Activated T-helper 1 cell treated with Interleukin-2 at 50 U/mL for 16 hours (primary cell): Measurements from ENCODE around the gene ZBTB16.

ENCODE experiments used
- DNase-seq: peaks from one replicate; pipeline ENCODE4 v3.0.0-alpha.2; 2020; ENCODE audit warnings: low read depth

The ZBTB16 gene

DNA sequence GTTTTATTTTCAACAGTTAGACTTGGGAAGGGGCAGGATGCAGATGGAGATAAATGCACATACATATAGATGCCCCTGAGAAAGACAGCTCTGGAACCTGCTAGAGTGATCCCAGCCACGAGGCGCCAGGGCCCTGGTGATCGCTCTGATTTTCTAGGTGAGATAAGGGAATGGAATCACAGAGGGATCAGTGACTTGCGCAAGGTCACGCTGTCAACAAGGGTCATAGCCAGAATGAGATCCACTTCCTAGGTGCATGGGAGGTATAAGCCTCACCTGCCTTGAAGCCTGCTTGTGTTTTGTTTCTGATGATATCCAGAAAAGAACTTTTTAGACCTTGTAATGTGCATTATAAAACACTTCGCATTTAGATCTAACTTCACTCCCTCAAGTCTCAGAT lies 47.5 kb downstream of the ZBTB16 start:
- no peak for DNase-seq

DNA sequence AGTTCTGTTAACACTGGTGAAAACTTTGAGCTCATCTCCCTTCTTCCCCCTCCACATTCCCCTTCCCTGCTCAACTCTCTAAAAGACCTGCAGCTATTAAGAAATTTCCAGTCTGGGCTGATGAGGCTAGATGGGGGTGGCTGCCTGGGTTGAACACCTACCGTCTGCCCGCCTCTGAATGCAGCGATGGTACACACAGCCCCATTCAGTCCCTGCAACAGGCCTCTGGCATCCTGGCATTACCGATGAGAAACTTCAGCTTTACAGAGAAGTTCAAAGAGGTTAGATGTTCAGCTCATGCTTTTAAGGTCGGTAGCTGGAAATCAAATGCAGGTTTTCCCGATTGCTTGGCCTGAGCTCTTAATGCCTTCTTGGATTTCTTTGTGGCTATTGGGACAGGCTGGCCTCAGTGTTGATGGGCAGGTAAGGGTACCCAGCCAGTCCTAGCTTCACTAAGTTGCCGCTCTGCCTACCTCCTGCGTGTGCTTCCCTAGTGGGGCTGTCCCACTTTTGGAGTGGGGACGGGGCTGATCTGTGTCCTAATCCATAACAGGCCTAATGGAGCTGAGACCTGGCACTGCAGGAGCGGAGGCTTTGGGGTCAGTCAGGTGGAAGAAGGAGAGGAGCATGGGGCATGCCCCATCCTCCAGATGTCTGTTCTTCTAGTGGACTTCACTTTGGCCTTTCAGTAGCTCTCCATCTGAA lies 49.1 kb downstream of the ZBTB16 start:
- no peak for DNase-seq

DNA sequence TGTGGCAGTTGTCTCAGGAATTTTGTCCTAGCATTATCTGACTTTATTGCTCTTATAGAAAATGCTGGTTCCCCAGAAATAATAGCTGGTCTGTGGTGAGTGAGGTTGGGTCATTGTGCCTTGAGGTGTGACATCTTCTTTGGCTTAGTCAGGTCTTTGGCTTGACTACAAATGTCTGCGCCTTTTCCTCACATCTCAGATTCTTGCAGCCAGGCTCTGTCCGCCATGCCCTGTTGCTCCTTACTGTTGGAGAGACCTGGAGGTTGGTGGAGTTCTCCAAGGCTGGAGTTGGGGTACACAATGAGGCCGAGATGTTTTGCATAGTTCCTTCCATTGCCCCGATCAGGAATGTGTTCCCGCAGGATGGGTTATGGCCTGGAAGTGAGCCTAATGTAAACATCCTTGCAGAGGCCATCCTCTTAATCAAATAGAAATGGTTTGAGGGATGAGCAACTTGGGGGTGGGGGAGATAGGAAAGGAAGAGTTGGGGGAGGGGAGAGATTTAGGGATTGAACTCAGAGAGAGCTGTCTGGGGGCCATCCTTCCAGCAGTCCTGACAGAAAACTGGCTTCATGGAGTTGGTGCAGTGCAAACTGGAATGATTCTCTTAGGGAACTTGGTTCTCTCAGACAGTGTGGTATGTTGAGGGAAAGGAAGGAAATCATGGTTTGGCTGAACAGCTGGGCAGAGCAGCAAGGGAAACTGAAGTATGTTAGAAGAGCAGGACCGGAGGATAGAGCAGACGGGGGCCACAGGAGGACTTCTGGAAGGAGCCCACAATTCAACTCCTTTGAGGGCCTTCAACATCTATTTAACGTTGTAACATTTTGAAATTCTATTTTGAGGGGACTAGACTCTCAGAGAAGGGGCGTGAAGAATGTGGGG lies 49.9 kb downstream of the ZBTB16 start:
- DNase-seq: no peak

DNA sequence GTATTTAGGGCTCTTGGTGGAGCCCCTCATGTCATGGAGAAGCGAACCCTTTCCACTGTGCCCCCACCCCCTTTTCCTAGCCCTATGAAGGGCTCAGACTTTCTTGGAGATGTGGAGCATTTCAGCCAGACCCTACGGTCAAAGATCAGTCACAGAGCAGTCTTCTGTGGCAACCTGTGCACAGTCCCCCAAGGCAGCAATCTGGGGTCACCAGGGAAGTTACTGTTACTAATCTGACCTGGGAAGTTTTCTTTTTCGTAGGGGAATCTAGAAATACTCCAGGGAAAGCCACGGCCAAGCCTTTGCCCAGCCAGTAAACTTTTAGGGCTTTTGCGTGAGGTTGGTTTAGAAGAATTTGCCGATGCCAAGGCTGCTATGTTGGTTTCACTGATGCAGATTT lies 50.6 kb downstream of the ZBTB16 start:
- no peak for DNase-seq

DNA sequence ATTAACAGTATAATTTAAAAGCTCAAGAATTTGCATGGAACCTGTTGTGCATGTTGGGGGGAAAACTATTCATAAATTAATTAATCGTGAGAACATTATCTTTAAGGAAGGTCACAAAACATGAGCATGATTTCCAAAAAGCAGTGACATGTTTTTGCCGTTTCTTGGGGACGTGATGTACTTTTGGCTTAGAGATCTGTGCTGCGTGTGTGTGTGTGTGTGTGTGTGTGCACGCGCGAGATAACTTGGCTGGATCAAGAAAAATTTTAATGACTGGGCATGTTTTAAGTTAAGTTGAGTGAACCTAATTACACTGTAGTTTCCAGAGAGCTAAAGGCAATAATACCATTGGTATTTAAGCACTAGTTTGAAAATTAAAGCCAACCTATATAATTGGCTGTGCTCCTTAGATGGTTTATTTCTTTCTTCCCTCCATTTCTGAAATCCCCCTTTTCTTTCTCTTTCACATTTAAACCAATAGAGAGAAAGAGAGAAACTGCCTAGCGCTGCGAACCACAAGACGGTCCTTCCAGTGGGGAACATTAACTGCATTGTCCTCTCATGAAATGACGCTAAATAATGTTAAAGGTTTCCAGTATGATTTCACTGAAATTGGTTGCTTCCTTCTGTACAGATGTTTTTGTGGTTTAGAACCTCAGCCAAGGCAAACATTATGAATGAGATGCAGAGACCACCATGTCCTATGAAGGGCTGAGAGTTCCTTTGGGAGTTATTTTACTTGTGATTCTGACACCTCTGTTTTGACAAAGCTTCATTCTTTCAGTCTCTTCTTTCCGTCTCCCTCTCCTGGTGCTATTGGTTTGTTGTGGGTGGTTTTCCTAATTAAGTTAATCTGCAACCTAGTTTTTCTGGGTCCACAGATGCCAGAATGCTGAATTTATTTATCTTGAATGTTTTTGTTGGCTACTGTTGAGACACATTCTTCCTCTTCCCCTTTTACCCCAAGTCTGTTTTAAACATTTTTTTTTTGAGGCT lies 51.7 kb downstream of the ZBTB16 start:
- no peak for DNase-seq

DNA sequence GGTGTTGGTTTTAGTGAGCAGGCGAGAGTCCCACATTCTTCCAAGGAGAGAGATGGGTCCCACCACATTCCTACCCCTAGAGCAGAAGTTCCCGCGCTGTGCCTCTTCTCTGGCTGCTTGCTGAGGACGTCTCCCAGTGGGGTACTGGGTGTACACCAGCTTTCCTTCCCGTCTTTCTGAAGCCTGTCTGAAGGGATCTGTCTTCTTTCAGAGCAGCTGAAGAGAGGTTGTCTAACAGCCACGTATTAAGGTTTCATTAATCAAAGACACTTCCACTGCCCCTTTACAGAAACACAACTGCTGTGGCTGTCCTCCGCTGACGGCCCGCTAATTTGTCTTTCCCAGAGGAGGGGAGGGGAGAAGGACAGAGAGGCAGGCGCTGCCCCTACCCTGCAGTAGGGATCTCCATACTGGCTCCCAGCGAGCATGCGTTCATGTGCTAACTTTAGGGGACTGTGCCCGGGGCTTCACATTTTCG lies 56.0 kb downstream of the ZBTB16 start:
- DNase-seq: no peak

DNA sequence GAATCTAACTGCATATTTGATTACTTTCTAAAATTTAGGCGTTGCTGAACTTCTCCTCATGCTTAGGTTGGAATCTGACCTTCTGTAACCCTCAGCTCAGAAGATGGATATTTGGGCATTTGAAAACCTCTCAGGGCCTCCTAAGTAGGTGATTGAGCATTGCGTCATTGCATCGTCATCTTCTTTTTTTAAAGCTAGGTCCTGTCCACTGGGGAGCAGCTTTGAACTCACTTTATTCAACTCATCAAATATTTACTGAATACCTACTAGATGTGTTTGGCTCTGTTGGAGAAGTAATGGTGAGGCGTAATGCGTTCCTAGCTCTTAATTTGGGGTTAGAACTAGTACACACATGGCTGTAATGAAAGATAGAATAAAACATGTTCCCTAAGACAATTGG lies 56.8 kb downstream of the ZBTB16 start:
- no peak for DNase-seq

DNA sequence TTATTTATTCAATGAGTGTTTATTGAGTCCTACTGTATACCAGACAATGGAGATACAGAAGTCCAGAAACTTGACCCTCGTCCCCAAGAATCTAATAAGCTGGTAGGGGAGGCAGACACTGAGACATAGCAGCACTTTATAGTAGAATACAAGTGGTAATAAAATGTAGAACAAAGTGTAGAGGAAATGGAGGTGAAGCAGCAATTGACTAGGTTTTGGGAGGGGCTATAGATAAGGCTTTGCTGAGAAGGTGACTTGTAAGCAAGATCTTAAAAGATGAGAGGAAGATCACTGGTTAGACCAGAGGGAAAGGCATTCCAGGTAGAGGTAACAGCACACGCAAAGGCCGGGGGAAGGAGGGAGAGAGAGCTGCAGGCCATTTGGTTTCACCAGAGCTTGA lies 57.3 kb downstream of the ZBTB16 start:
- no peak for DNase-seq

DNA sequence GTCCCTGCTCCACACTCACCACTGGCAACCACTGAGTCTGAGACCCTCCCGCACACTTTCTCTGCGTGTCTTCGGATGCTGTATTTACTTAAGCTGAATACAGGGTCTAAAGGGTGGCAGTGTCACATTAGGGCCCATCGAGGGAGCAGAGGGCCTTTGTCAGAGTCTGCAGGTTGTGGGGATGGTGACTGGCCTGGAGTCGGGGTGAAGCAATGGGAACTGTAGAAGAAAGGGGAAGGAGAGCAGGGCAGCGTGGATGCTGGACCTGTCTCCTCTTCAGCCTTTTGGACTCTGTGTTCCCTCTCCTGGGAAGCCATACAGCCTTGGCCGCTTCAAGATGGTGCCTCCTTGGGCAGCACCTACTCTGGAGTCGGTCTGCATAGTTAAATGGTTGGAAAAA lies 61.1 kb downstream of the ZBTB16 start:
- no peak for DNase-seq

DNA sequence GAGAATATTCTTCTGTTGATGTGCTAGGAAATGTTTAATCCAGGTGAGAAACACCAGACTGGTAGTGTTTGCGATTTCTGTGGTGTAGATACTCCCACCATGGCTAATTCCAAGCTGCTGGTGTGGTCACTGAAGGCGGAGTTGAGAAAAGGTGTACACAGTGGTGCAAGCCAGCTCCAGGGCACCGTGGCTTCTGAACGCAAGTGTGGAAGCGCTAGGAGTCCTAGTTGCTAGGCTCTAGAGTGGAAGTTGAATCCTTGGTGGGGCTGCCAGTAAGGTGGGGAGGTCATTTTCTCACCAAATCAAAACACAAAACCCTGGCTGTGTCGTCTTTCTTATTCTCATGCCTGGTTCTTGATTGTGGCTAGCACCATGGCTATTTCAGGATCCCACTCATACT lies 61.6 kb downstream of the ZBTB16 start:
- DNase-seq: no peak

DNA sequence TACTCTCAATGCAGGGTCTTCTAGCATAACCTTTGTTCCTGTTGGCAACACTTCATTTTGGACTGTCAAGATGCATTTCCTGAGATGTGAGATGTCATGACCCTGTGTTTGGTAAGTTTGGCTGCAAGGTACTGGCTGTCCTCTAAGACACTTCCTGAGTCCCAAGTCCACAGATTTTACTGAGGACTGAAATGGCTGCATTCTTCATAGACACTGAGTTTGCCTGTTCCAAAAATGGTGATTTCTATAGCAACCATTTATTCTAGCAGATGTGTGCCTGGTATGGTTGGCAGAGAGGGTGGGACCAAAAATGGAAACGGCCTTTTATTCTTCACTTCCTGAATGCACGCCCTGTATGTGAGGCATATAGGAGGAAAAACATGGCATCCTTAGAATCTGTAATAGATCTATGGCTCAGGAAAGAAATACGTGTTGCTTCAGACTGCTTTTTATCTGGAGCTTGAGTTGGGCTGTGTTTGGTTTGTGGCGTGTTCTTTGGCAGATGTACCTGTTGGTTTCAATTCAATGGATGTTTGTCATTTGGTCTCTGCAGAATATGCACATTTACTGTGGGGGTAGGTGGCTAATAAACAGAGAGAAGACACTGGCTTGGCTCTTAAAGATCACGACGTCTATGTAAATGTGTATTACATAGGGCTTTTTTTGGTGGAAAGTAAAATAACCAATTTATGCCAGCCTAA lies 62.4 kb downstream of the ZBTB16 start:
- DNase-seq: no peak

DNA sequence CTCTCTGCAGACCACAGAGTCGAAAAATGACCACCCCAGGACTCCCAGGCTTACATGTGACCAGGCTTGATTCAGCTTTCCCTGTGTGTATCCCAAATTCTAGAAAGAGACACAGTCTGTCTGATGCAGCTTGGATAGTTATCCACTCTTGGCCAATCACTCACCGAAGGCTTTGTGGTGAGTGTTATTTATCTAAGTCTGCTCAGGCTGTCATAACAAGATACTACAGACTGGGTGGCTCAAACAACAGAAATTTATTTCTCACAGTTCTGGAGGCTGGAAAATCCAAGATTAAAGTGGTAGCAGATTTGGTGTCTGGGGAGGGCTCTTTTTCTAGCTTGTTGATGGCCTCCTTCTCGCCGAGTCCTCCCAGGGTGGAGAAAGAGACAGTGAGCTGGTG lies 63.2 kb downstream of the ZBTB16 start:
- no peak for DNase-seq

DNA sequence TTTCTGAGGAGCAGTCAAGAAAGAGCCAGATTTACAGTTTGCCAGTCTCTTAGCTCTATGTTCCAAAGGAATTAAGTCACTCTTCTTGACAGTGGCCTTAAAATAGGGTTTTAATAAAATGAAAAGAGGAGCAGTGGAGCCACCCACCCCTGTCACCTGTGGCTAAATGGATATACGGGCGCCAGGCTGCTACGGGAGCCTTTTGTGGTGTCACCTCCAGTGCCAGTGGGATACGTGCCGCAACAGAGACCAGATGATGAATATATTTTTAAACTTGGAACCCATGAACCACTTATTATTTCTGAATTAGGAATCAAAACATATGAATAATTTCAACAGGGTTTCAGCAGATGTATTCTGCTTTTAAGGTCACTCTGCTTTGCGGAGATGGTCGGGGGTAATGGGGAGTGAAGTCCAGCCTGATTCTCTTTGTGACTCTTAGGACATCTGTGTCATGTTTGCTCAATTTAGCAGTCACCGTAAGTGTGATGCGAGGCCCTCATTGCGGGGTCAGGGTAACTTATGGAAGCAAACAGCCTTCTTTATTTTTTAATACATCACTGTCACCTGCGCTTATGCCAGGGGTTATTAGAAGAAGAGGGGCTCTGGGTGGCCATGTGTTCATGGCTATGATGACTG lies 64.3 kb downstream of the ZBTB16 start:
- DNase-seq: no peak

DNA sequence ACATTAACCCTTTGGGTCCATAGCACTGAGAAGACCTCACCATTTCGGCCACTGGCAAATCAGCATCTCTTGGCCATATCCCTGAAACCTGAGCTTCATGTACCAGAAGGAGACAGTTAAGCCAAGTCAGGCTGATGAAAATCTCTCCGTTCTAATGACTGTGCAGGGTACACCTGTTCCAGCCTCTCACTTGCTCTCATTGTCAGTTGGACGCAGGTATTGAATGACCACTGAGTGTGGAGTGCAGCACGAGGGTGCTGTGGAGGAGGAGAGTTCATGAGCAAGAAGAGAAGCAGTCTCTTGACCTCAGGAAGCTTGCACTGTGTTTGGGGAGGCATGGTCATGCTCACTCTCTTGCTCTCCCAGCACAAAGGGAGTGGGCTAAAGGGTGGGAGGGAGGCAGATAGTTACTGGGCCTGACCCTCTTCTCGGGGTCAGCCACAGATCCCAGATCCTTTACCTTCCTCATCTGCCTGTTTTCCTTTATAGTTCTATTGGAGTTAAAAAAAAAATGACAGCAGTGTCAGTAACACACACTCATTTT lies 65.2 kb downstream of the ZBTB16 start:
- no peak for DNase-seq

DNA sequence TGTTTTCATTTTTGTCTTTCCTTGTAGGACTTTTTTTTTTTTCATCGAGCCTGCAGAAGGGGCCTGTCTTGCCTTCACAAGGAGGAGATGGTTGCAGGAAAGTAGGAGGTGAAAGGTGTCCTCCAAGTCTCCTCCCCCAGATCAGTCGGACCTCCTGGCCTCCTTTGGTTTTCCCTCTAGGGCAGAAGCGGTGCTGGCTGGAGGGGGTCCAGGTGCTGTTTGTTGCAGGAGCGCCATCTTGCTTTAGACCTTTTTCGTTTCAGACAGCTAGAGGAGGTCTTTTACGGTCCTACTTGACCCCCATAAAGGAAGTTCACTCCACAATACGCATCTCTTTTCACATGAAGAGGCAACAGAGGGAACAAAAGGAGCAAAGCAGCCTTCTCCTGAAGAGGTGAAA lies 66.0 kb downstream of the ZBTB16 start:
- DNase-seq: no peak

DNA sequence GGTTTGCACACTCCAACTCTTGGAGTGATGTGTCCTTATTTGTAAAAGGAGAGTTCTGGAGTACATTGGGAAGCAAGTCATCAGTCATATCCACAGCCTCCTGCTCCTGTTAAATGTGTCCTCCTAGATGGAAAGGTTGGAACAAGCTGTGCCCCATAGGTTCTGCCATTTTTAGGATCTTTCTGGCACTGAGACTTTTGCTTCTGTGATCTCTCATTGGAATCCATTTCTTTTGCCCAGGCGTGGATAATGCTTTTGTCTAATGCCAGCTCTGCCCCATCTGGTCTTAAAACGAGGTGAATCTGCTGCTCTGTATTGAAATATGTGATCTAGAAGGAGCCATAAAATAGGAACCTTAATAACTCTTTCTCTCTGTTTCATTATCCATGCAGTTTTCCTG lies 66.4 kb downstream of the ZBTB16 start:
- no peak for DNase-seq

DNA sequence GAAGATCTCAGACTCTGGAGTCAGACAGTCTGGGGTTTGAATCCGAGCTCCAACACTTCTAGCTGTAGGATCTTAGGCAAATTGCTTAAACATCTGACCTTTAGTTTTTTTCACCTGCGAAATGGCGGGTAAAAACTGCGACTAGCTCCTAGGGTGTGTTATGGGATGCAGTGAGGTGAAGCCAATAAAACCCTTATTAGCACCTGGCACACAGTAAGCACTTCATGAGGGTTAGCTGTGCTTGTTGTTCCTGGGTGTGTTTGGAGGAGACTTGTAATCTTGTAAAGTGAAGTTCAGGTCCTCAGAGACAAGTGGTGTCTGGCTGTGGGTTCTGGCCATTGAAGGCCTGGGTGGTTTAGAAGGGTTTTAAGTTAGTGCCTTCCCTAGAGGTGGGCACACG lies 68.9 kb downstream of the ZBTB16 start:
- no peak for DNase-seq

DNA sequence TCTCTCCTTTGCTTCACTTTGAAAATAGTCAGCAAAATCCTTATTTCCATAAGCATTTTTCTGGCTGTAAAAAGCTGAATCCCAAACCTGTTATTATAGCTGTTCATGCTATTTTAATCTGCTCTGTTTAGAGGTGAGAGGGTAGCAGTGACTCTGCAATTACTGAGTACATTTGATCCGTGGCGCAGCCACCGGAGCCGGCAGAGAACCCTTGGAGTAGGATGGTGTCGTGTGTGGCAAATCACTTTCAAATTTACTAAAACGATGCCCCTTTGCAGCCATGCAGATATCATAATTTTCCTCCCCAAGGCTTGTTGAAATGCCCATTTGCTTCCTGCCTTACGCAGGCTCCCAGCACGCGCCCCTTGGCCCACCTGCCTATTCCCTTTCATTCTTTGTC lies 69.6 kb downstream of the ZBTB16 start:
- DNase-seq: no peak

DNA sequence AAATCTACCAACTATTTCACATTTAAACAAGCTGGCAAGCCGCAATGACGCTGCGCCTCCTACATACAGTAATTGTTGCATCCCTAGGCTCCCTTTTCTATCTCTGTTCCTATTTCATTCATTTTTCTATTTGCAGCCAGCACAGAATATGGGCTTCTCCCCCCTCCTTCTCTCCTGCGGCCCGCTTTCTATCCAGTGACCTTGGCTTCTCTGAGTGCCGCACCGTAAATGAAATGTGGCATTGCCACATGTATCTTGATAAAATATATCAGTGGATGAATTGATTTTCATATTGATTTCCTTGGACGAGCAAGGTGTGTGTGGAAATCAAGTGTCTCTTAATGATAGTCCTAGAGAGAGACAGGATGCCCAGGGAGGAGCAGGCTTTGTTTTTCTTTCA lies 70.2 kb downstream of the ZBTB16 start:
- no peak for DNase-seq

DNA sequence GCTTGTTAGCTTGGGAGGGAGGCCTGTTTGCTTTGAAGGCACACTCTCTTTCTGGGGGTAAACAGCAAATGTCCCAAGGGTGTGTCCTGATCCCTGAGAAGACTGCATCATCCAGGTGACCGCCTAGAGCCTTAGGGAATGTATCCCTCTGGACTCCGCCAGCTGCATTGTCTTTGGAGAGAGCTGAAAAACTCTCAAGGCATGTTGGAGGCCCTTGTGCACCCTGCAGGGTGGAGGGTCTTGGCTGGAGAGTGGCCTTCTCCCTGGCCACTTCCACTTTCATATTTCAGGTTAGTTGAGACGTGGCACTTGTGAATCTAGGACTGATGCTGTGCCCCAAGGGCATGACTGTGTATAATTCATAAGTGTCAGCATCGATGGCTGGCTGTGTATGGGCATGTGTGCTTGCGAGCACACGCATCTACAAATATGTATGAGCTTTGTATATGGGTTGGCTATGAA lies 70.6 kb downstream of the ZBTB16 start:
- no peak for DNase-seq
